Measurements from ENCODE around the gene IRF2BP2.
"Not testable (repeated sequence)": the region's sequence is repeated elsewhere in the genome, so short reads cannot be mapped to it uniquely, and the experiment has no call there.

Gene IRF2BP2

DNA sequence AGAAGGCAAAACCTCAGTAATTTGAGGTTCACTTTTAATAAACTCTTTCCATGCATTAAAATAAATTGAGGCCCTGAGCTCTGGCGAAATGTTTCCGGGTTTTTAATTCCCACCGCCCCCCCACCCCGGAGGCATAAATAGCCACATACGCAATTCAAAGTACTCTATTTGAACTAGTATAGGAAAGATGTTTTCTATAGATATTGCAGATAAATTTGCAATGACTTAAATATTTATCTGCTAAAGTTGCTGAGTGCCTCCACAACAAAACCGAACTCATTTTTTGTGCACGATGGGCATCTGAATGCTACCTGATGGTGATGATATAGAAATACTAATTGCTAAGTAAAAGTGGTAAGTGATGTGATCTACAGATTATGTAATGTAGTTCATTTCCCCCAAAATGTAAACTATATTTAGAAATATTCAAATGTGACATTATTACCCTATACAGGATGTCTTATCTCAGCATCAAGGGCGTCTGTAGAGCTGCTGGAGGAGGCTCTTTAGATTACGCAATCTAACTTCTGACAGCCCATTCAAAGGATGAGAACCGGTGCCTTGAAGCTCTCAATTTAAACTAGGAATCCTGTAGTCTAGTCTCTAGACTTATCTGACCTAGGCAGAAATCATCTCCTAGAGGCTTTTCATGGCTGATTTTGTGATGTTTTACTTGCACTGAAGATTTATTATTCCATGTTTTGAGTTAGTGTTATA, 8.5 kb downstream of the IRF2BP2 start:
- DNase-seq (ENCODE audit: low spot score) = peak; percentile 40

DNA sequence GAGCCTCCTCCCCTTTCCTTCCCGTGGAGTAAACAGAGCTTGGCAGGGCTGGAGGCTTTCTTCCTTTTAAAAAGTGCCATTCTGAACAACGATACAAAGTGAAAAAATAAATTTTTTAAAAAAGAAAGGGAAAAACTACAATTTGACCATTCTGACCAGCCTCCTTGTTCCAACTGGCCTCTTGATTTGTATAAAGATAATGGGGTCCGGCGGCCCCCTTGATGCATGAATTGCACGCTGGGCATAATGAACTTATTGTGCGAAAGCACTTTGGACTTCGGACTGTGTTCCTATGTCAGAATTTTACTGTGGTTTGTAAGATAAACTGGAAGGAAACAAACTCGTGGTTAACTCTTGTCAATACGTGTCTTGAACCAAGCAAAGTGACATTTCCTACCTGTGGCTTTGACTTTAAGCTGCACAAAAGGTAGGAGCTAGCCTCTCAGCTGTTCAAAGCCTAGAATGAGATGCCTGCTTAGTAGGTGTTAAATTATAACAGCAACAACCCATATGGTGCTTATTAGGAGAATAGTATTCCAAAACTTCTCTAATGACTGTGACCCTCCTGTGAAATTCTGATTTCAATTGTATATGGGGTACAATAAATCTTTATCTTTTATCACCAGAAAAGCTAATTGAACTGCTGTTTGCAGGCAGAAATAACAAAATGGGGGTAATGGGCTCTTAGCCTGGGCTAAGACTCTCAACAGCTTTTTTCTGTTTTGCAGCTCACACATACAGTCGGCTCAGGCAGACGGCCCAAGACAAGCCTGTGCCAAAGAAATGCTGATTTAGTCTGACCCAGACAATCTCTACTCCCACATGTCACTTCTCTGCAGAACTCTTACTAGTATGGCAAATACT, 9.3 kb downstream of the IRF2BP2 start:
- DNase-seq (ENCODE audit: low spot score) = peak; percentile 82

DNA sequence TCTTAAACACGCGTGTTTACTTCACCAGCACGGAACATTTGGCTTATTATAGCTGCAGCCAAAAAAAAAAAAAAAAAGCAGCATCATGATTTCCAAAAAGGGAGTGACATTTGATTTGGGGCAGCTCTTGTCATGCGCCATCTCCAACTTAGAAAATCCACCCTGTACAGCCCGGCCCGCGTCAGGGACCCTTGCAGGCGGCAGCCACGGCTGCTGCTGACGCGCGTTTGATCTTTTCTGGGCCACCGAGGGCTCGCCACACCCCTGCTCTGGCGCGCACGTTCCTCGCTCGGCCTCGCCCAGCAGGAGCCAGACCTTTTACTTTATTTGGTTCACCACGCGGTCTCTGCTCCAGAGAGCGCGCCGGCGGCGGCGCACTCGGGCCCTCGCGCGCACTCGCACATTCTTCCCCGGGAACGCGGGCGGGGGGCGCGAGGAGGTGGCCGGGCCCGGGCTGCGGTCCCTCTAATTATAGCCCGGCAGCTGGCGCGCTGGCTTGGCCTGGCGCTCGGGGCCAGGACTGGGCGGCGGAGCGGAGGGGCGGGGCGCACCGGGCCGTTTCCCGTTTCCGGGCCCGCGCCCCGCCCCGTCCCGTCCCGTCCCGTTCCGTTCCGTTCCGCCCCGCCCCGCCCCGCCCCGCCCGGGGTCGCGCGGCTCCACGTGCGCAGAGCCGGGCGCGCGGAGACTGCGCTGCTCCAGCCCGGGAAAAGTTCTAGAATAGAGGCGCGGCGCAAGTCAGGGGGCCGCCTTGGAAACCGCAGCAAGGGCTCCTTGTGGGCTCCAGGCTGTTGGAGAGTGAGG, 10.2 kb downstream of the IRF2BP2 start:
- DNase-seq (ENCODE audit: low spot score) = peak; percentile 79

DNA sequence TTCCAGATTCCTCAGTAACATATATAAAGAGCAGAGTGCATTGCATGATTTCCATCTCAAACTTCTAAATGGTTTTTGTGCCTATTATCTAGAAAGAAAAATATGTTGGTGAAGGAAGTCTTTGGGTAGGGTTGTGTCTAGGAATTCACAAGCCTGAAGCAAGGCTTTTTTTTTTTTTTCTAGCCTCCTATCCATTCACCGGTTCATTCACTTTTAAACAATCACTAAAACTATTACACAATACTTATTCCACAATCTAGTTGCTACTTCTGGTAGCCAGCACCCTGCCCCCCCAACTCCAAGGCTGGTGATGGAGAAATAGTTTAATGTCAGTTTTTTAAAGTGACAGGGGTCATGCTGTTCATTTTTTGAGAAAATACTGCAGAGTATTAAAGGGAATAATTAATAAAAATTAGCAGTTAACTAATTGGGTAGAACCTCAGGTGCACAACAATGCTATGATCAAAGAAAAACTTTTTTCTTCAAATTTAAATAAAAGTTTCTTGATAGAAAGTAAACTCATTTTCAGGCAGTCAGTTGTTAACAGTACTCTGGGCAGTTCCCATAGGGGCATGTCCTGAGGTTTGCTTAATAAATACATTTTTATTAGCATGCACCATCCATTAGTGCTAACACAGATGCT, 10.9 kb downstream of the IRF2BP2 start:
- no peak for DNase-seq (ENCODE audit: low spot score)

DNA sequence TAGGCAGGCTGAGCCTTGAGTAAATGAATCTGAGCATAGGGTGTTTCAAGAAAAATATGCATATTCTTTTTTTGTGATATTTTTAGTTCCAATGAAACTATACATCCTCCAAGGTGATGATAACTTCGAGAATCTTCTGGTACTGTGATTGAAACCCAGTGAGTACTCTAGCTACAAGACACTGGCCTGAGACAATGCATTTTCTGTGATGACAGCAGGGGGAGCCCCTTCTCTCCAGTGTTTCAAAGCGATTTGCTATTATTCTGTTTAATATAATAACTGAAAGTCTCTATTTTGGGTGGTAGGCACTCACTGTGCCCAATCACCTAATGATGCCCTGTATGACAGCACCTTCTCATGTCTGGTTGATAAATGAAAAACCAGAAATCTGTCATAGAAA, 12.1 kb downstream of the IRF2BP2 start:
- DNase-seq (ENCODE audit: low spot score) = peak; percentile 56

DNA sequence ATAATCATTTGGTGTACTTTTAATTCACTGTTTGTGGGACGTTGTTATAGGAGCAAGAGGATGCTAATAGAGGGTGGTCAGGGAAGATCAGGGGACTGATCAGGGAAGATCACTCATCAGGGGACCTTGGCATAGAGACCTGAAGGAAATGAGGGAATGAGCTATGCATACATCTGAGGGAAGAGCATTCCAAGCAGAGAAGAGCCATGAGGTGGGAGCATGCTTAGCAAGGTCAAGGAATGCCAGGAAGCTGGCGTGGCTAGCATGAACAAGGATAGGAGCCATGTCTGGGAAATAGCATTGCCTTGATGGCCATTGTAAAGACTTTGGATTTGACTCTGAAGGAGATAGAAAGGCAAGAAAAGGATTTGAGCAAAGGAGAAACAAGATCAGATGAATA, 14.1 kb downstream of the IRF2BP2 start:
- DNase-seq (ENCODE audit: low spot score) = no peak

DNA sequence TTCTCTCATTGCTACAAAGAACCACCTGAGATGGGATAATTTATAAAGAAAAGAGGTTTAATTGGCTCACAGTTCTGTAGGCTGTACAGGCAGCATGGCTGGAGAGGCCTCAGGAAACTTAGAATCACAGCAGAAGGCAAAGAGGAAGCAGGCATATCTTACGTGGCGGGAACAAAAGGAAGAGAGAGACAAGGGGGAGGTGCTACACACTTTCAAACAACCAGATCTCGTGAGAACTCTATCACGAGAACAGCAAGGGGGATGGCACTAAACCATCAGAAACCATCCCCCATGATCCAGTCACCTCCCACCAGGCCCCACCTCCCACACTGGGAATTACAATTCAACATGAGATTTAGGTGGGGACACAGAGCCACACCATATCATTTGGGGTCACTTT, 15.4 kb downstream of the IRF2BP2 start:
- DNase-seq (ENCODE audit: low spot score) = not testable (repeated sequence)

DNA sequence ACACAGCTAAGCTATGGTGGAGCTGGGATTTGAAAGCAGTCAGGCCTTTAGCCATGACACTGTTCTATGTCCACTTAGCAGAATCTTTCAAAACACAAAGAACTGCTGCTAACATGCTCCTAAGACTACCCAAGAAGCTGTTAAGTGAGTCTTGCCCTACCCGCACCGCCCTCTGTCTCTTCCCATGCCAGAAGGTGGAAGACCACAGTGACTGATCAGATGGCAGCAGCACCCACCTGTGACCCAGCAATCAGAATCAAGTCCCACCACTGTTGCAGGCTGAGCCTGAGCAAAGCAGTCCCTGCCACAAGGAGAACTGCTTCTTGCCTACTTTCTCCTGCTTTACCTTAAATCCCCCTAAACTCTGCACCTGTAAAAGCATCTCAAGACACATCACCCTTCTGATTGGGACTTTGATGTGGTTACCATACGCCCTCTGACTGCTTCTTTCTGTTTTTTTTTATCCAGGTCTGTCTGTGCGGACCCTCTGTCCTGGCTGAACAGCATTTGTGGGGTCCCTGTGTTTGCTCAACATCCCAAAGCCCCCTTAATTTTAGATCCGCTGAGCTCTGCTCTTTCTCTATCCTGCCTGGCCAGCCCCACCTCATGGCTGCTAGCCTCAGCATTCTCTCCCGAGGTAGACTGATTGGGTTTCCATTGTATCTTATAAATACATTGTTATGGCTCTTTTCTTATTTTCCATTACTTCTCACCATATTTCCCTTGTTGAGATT, 16.0 kb downstream of the IRF2BP2 start:
- no peak for DNase-seq (ENCODE audit: low spot score)

DNA sequence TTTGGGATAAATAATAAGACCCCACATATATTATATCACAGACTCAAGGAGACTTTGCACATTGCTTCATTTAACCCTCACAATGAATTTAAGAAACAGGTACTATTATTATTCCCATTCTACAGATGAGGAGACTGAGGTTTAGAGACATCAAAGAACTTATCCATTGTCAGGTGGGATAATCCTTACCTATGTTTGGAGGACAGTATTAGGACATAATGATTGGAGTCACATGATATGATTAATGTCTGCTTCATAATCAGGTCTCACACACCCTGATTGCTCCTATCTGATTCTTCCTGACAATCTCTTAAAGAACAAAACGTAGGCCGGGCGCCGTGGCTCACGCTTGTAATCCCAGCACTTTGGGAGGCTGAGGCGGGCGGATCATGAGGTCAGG, 16.9 kb downstream of the IRF2BP2 start:
- no peak for DNase-seq (ENCODE audit: low spot score)

DNA sequence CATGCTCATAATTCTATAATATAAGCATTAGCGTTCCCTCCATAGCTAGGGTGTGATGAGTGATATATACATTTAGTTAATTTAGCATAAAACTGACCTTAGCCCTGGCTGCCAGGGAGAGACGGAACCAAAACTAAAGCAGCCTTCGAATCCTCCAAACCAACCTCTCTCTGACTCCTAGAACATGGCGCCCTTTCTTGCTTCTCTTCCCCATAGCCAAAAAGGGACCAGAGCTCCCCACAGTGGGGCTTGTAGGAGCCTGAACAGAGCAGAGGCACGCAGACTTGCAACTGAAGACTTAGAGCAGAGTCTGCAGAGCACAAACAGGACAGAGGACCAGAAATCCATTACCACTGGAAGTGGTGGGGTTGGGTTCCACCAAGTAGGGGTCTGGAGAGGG, 17.7 kb downstream of the IRF2BP2 start:
- no peak for DNase-seq (ENCODE audit: low spot score)

DNA sequence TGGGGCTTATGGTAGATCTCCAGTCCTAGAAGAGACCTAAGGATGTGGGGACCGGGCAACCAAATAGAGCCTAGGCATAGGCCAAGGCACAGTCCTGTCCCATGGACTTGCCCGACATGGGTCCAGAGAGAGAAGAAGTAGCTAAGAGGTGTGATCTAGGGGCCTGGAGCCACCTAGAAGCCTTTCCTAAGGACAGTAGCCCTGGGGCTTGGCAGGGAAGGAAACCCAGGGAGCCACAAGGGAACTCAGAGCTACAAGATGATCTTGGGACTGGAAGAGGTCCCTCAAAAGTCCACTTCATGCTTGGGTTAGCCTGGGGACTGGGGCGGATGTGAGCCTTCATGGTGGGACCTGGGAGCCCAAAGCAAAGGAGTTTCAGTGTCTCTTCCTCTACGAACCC, 18.8 kb downstream of the IRF2BP2 start:
- no peak for DNase-seq (ENCODE audit: low spot score)

DNA sequence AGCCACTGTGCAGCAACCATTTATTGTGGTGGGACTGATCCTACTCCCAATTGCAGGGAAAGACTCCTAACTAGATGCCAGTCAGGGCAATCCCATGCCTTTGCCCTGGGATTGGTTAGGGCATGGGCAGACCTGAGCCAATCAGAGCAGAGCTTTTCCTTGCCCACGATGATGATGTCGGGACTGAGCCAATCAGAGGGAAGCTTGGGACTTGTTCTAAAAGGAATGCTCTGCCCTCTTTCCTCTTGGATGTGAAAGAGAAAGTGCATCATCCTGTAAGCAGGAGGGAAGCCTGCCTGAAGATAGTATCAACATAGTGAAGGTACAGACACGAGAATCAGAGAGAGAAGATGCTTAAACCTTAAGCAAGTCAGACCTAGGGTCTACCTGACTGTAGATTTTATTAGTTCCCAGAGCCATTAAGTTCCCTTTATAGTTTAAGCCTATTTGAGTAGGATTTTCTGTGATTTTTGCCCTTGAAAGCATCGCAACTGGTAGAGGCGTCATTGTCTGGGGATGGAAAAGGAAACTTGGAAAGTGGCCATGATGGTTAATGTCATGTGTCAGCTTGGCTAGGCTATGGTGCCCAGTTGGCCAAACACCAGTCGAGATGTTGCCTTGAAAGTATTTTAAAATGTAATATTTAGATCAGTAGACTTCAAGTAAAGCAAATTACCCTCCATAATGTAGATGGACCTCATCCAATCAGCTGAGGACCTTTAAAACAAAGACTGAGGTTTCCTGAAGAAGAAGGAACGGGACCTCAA, 19.9 kb downstream of the IRF2BP2 start:
- DNase-seq (ENCODE audit: low spot score) = no peak

DNA sequence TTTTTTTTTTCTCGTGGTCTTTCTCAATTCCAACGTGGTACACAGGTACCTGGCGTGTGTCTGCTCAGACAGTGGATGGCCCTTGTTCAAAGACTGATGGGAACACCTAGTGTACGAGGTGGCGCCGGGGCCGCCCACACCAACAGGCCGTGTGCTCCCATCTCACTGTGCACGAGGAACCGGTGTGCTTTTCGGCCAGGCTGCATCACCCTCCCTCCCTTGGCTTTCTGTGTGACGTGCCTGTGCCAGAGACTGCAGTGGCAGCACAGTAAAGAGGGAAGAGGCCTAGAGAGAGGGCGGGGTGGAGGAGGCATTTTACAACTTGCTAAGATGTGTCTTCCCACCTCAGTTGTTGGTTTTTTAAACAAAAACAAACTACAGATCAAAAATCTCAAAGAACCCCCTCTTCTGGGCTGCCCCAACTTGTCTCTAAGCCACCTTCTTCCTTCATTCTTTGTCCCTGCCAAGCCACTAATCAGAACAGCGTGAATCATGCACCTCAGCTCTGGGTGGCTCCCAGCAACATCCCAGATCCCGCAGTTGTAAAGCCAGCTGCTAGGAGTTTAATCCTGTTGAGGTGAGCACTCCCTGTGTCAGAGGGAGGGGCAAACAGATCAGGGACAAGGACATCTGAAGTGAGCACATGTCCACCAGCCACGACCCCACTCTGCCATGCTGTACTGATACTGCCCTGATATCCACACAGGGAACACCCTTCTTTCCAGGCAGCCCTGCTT, 20.7 kb downstream of the IRF2BP2 start:
- no peak for DNase-seq (ENCODE audit: low spot score)

DNA sequence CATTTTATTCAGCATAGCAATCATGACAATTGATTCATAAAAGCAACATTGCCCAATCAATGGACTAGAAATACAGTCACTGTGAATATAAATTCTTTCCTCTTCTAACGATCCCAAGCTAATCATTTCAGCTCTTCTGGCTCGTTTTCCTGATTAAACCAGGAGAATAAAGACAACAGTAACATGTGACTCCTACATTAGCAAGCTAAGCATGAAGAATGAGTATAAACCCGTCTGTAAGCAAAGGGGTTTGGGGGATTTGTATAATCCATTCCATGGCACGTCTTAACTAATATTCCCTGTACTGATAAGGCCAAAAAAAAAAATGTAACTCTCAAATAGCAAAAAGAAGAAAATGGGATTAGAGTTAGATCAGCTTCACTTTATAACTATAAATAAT, 21.6 kb downstream of the IRF2BP2 start:
- DNase-seq (ENCODE audit: low spot score) = no peak

DNA sequence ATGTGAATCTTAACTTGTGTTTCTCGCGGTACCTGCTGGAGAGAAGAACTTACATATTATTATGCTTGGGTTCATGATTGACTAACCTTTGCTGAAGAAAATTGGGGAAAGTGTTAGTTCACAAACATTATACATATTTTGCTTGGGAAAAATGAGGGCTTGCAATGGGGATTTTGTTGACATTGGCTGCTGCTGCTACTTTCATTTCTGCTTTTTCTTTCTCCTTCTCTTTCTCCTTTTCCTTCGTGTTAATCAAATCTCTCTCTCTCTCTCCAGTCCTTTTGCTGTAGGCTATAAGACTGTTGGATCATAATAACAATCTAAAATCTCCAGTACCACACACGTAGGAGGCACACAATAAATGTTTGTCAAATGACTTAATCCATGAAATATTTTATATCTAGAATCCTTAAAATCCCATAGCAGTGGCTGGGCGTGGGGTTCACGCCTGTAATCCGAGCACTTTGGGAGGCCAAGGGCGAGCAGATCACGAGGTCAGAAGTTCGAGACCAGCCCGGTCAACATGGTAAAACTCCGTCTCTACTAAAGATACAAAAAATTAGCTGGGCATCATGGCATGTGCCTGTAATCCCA, 23.0 kb downstream of the IRF2BP2 start:
- no peak for DNase-seq (ENCODE audit: low spot score)

DNA sequence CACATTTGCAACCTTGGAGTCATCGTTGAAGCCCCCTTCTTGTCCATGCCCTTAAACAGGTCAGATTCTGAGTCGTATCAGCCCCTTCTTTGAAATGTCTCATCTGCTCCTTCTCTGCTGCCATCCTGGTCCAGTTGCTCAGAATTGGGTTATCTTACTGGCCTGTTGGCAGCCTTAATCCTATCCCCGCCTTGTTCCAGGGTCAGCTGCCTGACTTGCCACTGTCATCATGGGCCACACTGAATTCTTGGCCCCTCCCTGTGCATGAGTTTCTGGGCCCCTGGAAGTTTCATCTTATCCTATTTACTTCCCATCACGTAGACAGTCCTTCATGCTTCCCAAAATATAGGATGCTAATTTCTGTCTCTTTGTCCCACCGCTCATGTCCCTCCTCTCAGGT, 23.7 kb downstream of the IRF2BP2 start:
- no peak for DNase-seq (ENCODE audit: low spot score)

DNA sequence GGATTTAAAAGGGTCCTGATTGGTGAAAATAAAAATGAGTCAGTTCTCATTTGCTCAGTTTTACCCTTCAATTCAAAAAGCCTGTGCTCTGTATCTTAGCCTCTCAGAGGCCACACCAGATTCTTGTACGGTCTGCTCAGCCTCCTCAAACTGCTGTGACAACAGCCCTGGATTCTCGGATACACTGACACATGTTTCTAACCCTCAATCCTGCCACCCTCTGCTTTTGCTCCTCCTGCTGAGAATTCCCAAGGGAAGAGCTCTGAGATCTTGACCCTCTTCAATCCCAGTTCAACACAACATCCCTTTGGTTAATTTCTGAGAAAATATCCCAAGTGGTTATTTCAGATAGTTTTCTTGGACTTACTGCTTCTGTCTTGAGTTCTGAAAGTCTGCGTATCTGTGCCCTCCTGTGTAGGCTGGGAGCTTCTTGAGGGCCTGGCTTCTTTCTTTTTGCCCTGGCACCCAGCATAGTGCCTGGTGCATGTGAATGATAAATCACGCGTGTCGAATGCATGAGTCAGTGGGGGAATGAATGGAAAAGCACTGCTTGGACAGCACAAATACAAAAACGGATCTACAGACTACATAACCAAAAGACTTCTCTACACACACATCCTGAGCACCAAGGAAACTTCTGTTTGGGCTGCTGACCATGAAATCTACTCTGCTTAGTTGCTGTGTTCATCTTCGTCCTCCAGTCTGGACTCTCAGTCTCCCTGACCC, 24.5 kb downstream of the IRF2BP2 start:
- DNase-seq (ENCODE audit: low spot score) = no peak

DNA sequence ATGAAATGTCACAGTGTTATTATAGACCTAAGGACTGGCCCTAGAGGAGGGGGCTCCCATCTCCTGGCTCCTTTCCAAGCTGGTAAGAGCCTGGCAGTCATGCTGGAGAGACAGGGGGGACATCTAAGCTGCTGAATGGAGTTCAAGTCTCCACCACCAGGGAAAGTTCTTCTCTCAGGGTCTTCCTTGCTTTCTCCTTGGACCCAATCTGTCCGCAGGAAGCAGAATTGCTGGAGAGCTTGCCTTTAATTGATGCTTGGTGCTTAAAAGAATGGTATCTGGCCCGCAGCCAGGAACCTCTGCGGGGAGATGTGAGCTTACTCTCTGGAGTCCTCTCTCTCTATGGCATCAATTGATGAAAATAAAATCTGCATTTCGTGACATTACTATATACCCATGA, 25.1 kb downstream of the IRF2BP2 start:
- no peak for DNase-seq (ENCODE audit: low spot score)

DNA sequence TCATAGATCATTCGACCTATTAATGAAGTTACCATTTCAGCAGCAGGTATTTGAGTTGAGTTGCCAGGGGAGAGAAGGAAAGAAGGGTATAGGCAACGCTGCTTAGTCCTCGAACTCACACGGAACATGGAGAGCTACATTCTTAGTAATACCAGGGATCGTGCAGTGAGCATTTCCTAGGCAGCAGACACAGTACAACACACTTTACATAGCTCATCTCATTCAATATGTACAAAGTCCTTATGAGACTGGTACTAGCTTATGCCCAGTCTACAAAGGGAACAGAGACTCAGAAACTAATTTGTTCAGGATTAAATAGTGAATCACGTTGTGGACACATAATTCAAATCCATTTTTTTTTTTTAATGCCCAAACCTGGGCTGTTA, 25.6 kb downstream of the IRF2BP2 start:
- DNase-seq (ENCODE audit: low spot score) = no peak
